T-helper 1 cell treated with Interleukin-12 subunit alpha and Interleukin-12 subunit beta and Interleukin-4 antibody, amounts not matched to agents 30 ng/mL and 1 ng/mL, for 36 hours (primary cell): ENCODE results near the gene MED12L. TPM values are rescaled to one million over a fixed set of nuclear protein-coding genes. Genes with fewer than 3 reads are reported as not detected.

Experiments used
- intact Hi-C: fragments of 100-400 bp; cut with micrococcal nuclease; formaldehyde crosslinking; loops from one replicate; pipeline ENCODE4 v1.15.1; 2024
- total RNA-seq: library from RNA; stranded (reverse); gene quantifications from 2 replicates; pipeline ENCODE4 v1.2.3, GENCODE V29; 2022

MED12L gene
- total RNA-seq, 1 donor from 2014 or later: 2.2 TPM

GRCh38 chr3:151314593-151314992 lies 229.1 kb downstream of the MED12L start:
- intact Hi-C loops: no loop called here

- intact Hi-C loops: no loop called here
These were observed 229.7 kb downstream of the MED12L start for GRCh38 chr3:151315136-151315535.

- intact Hi-C loops: no loop called here
These were observed 230.4 kb downstream of the MED12L start for GRCh38 chr3:151315846-151316245.

GRCh38 chr3:151316267-151316991 lies 231.0 kb downstream of the MED12L start, which contains the start of gene GPR87:
Gene GPR87, minus strand, starts transcription at chr3:151316820. Its CDS starts 16,720 bp downstream, at chr3:151300100.
- intact Hi-C loops: no loop called here

DNA sequence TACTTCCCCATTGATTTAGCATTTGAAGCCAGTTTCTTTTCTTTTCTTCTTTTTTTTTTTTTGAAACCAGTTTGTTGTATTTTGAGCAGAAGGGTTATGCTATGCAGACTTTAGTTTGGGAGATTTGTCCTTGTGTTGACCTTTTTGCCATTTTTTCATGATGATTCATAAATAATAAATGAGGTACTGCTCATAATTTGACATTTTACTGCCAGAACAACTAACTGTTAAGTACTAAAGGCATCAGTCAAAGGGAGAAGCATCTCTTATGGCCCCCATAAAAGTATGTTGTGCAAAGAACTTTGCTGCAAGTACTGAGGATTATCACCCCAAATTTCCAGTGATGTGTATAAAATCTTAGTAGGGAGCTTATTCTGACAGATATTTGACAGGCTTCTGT lies 232.8 kb downstream of the MED12L start:
- intact Hi-C loops: loop anchor here (2.0 kb wide), 1 partner anchor 14 kb away; no protein-coding TSS in a partner anchor

DNA sequence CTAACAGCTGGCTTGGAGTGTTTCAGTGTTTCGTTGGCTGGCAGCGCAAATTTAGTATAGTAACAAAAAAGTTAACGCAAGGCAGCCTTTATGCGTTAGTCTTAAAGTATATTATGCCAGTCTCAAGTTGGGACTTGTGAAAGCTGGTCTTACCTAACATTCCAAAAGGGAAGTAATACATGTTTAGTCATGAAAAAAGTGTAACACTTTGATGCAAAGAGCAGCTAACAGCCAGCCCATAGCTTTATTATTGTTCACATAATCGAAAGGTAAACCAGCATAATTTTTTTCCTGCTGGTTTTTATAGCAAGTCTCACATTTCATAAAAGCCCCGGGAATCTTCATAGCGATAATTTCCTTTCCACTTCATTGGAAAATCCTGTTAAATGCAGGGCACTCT lies 233.5 kb downstream of the MED12L start:
- intact Hi-C loops: loop anchor here (2.0 kb wide), 1 partner anchor 14 kb away; no protein-coding TSS in a partner anchor

GRCh38 chr3:151319628-151320027 lies 234.2 kb downstream of the MED12L start:
- intact Hi-C loops: loop anchor here (2.0 kb wide), 1 partner anchor 15 kb away; no protein-coding TSS in a partner anchor

DNA sequence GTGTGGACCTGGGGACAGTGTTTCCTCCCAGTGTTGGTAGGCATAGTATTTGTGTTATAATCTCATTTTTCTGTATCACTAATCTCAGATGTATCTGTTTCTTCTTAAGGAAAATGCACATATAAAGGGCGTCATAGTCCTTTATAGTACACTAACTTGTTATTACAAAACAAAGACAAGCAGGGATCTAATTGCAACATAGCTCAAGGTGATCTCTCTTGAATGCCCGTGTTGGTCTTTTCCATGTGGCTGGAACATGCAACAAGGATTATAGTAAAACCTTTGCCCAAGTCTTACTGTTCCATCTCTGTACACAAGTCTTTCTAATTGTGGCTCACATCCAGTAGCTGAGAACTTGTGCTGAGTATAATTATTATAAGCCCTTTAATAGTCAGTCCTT lies 234.7 kb downstream of the MED12L start:
- intact Hi-C loops: no loop called here

- intact Hi-C loops: no loop called here
These were observed 236.1 kb downstream of the MED12L start for GRCh38 chr3:151321526-151321925.

DNA sequence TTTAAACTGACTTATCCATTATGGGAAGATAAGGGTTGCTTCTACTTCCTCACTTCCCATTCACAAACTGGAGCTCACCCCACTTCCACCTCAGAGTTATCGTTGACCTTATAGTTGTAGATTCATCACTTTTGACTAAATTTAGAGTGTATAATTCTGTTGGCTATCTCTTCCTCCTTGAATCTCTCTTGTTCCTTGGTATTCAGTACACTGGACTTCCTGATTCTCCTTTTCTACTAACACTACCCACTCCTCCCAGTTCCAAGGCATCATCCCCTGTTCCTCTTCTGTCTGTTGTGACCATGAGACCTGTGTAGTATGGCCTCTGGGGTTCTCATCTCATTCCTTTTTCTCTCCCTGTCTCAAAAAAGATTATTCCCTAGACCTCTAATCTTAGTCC lies 237.0 kb downstream of the MED12L start:
- intact Hi-C loops: no loop called here

- intact Hi-C loops: loop anchor here (1.0 to 2.0 kb wide), 5 partner anchors 37 to 171 kb away; no protein-coding TSS in a partner anchor
These were observed 242.2 kb downstream of the MED12L start for GRCh38 chr3:151327571-151328198.

GRCh38 chr3:151328298-151328995 lies 243.0 kb downstream of the MED12L start:
- intact Hi-C loops: loop anchor here (1.0 to 2.0 kb wide), 2 partner anchors 46 to 101 kb away; no protein-coding TSS in a partner anchor

DNA sequence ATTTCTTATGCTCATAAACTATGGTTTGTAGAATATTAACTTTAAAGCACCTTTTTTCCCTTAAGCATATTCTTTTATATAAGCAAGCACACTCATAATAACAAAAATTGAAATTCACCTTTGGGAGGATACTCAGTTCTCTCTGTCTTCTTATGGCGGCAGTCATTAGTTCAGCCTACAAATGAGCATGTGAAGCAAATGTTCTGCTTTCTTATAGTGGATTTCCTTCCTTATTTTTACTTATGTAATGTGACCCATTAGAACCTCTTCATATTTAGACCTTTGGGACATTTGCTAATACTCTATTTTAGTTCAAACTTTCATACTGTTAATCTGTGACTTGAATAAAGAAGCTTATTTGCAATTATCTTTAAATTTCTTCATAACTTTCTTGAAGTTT lies 243.9 kb downstream of the MED12L start, which contains the start of gene P2RY13:
Gene P2RY13, minus strand, starts transcription at position 187 of the 400 bp plus-strand sequence. Its CDS starts 21 bp downstream, at position 166.
- intact Hi-C loops: loop anchor here (2.0 kb wide), 1 partner anchor 47 kb away; no protein-coding TSS in a partner anchor

DNA sequence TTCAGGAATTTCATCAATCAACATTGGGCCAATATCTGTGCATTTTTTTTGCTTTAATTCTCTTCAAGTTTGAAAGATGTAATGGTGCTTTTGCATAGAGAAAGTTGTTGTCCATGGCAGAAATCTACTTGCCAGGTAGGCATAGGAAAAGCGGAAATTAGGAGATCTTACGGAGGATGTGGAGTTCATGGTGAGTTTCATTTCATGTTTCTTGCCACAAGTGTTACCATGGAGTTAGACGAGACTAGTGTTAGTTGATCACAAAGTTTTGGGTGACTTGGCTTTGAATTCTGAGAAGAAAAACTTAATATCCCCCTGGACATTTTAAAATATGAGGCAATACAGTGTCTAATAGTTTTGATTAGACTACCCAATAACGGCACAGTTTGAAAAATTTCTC lies 244.9 kb downstream of the MED12L start:
- intact Hi-C loops: no loop called here

- intact Hi-C loops: no loop called here
These were observed 245.4 kb downstream of the MED12L start for GRCh38 chr3:151330899-151331298.

DNA sequence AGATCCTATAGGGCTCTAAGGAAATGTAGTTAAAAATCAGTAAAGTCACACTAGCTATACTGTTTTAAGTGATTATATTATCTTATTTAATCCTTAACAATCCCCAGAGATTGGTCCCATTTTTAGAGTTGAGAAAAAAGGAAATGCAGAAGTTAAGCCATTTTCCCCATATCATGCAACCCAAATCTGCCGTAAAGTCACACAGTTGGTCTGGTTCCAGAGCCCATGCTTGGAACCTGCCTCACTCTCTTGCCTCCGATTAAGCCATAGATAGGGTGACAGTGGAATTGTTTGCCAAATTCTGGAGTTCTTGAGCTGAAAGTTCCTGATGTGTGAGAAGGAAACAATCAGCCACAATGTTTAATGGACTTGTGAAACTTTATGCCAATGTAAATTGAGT lies 246.2 kb downstream of the MED12L start:
- intact Hi-C loops: no loop called here

GRCh38 chr3:151345859-151346258 lies 260.4 kb downstream of the MED12L start:
- intact Hi-C loops: no loop called here

DNA sequence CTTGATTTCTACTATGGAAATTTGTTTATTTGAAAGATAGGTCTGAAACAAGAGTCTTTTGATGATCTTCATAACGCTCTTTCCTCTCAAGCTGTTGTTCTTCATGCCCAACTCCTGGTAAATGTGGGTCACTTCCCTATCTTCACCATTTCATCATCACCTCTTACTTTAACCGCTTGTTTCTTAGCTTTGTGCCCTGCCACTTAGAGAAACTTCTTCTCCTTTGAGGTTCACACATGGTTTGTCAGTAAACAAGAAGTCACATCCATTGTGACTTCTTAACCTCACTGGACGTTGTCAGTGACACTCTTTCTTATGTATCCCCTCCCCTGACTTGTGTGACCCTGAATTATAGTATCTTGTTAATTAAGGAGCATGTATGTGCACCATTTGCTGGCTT lies 260.8 kb downstream of the MED12L start:
- intact Hi-C loops: no loop called here

DNA sequence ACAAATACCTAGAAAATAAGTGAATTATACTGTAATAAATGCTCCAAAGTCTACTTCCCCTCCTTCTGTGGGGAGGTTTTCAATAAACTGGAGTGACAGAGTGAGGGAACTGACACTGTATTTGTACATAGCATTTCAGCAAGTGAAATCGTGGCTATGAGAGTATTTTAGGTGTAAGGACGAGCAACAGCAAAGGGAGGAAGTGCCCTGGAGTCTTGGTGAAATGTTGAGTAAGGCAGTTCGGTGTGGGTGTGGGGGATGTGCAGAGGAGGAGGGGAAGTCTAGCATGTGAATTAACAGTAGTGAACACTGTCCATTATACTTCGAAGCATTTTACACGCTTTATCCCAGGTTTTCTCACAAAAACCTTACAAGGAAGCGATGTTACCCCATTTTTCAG lies 262.0 kb downstream of the MED12L start:
- intact Hi-C loops: no loop called here

DNA sequence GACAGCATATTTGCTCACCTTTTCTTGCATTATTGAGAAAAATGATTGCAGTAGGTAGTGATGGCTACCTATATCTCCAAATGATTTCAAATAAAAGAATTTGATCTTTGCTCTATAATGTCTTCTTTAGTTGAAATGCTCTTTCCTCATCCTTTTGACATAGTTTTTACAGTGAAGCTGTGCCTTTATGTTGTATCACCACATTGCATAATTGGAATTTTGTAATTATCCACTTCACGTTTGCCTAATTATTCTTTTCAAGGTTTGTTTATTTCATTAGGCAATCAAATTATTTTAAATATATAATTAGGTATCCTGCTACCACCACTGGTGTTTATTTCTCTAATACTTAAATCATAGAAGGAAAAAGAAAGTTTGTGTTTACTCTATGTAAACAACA lies 265.2 kb downstream of the MED12L start:
- intact Hi-C loops: no loop called here

DNA sequence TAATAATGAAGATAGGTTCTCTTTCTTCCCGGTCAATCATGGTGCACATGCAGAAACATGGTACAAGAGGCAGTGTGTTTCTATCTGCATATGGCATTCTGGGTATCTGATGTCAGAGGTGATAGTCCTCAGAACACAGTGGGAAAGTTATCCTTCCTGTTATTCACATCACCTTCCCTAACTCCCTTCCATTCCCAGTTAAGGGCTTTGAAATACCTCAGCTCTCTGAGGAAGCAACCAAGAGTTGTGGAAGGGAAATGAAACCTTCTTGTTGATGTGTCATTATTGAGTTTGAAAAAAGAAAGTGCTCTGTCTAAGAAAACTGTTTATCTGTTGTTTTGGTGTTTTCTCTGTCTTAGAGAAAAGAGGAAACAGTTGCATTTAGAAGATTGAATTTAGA lies 265.8 kb downstream of the MED12L start:
- intact Hi-C loops: no loop called here

GRCh38 chr3:151351648-151352047 lies 266.2 kb downstream of the MED12L start:
- intact Hi-C loops: no loop called here
